Measurements from ENCODE around the gene SND1. TPM values are rescaled to one million over a fixed set of nuclear protein-coding genes. Genes with fewer than 3 reads are reported as not detected.
"Not testable (repeated sequence)": the region's sequence is repeated elsewhere in the genome, so short reads cannot be mapped to it uniquely, and the experiment has no call there.

The SND1 gene
- total RNA-seq, 1 donor from 2014 or later = 125 TPM

GRCh38 chr7:127949769-127950222, 297.8 kb downstream of the SND1 start:
- no peak for ATAC-seq
- intact Hi-C loops (cut with DNase I) = loop anchor here (10.0 kb wide), 1 partner anchor 75 kb away; no protein-coding TSS in a partner anchor
- no peak for DNase-seq (ENCODE audit: low spot score)

- DNase-seq (ENCODE audit: low spot score) (no peak), ATAC-seq (no peak)
- intact Hi-C loops (cut with DNase I) = no loop called here
Measured at GRCh38 chr7:127950233-127950935, 298.4 kb downstream of the SND1 start.

- intact Hi-C loops (cut with DNase I) = no loop called here
Measured at GRCh38 chr7:127953423-127954356, 301.7 kb downstream of the SND1 start.

GRCh38 chr7:127954357-127954748, 302.4 kb downstream of the SND1 start:
- intact Hi-C loops (cut with DNase I) = no loop called here
- ATAC-seq (no peak), DNase-seq (ENCODE audit: low spot score) (no peak)

More at GRCh38 chr7:127953423-127954356, 301.7 kb downstream of the SND1 start:
- no peak for ATAC-seq
- DNase-seq (ENCODE audit: low spot score) = no peak

GRCh38 chr7:127955051-127955531, 303.1 kb downstream of the SND1 start:
- no peak for ATAC-seq
- DNase-seq (ENCODE audit: low spot score) = no peak
- intact Hi-C loops (cut with DNase I) = no loop called here

GRCh38 chr7:127957886-127958285, 305.9 kb downstream of the SND1 start:
- DNase-seq (ENCODE audit: low spot score) (no peak), ATAC-seq (no peak)
- intact Hi-C loops (cut with DNase I) = no loop called here

- DNase-seq (ENCODE audit: low spot score) = no peak
- intact Hi-C loops (cut with DNase I) = no loop called here
- ATAC-seq = no peak
Measured at GRCh38 chr7:127959770-127960169, 307.8 kb downstream of the SND1 start.

- ATAC-seq (no peak), DNase-seq (ENCODE audit: low spot score) (no peak)
- intact Hi-C loops (cut with DNase I) = no loop called here
Measured at GRCh38 chr7:127961786-127962453, 309.9 kb downstream of the SND1 start.

- DNase-seq (ENCODE audit: low spot score) (no peak), ATAC-seq (no peak)
- intact Hi-C loops (cut with DNase I) = no loop called here
Measured at GRCh38 chr7:127962589-127963361, 310.8 kb downstream of the SND1 start.

- intact Hi-C loops (cut with DNase I); DNase-seq (ENCODE audit: low spot score); ATAC-seq: not testable (repeated sequence)
Measured at GRCh38 chr7:127963850-127964249, 311.9 kb downstream of the SND1 start.

GRCh38 chr7:127967281-127967680, 315.3 kb downstream of the SND1 start:
- DNase-seq (ENCODE audit: low spot score) (no peak), ATAC-seq (no peak)
- intact Hi-C loops (cut with DNase I) = no loop called here

GRCh38 chr7:127968547-127968946, 316.6 kb downstream of the SND1 start:
- DNase-seq (ENCODE audit: low spot score) (no peak), ATAC-seq (no peak)
- intact Hi-C loops (cut with DNase I) = no loop called here

GRCh38 chr7:127973832-127974231, 321.8 kb downstream of the SND1 start:
- ATAC-seq = no peak
- no peak for DNase-seq (ENCODE audit: low spot score)
- intact Hi-C loops (cut with DNase I) = no loop called here

GRCh38 chr7:127974446-127975035, 322.5 kb downstream of the SND1 start:
- intact Hi-C loops (cut with DNase I) = no loop called here
- no peak for ATAC-seq
- no peak for DNase-seq (ENCODE audit: low spot score)

- no peak for DNase-seq (ENCODE audit: low spot score)
- ATAC-seq = no peak
- intact Hi-C loops (cut with DNase I) = no loop called here
Measured at GRCh38 chr7:127976056-127976737, 324.2 kb downstream of the SND1 start.

- DNase-seq (ENCODE audit: low spot score) (no peak), ATAC-seq (no peak)
- intact Hi-C loops (cut with DNase I) = no loop called here
Measured at GRCh38 chr7:127976738-127977120, 324.7 kb downstream of the SND1 start.

- no peak for ATAC-seq
Measured at GRCh38 chr7:127978421-127978820, 326.4 kb downstream of the SND1 start.

More at GRCh38 chr7:127978421-127978820, 326.4 kb downstream of the SND1 start:
- DNase-seq (ENCODE audit: low spot score) = no peak
- intact Hi-C loops (cut with DNase I) = no loop called here

Measured in sciatic nerve (tissue), 2 donors.